Stimulated activated naive B cell treated with anti-CD40 and anti-IgM and Interleukin-4, amounts not matched to agents 10 μg/mL and 1 μg/mL and 100 μg/mL, for 72 hours (primary cell): Measurements from ENCODE around the gene MON1A.

Source experiments
- ATAC-seq, 2 donors: fragments of 150-1000 bp; cut with Tn5 transposase; replicated peaks; 2 replicates each; pipeline ENCODE4 v1.10.0; 2021; ENCODE audit warnings: moderate library complexity in 1 of 2
- DNase-seq: peaks from one replicate; pipeline ENCODE4 v3.0.0; 2021
- H3K27ac Mint-ChIP-seq: one replicate; pipeline ENCODE4 v1.8.0; 2022; ENCODE audit warnings: mild to moderate bottlenecking, mixed read lengths
- H3K27me3 Mint-ChIP-seq, 2 donors: one replicate each; pipeline ENCODE4 v1.8.0; 2022; ENCODE audit warnings: mixed read lengths in 2 of 2
- H3K36me3 Mint-ChIP-seq, 2 donors: one replicate each; pipeline ENCODE4 v1.8.0; 2022; ENCODE audit warnings: mixed read lengths in 2 of 2, mild to moderate bottlenecking in 1 of 2
- H3K4me1 Mint-ChIP-seq, 2 donors: one replicate each; pipeline ENCODE4 v1.8.0; 2022; ENCODE audit warnings: mixed read lengths in 2 of 2, mild to moderate bottlenecking in 1 of 2
- H3K4me3 Mint-ChIP-seq, 2 donors: one replicate each; pipeline ENCODE4 v1.8.0; 2022; ENCODE audit warnings: mild to moderate bottlenecking in 2 of 2, mixed read lengths in 2 of 2, moderate library complexity in 1 of 2
- H3K9me3 Mint-ChIP-seq, 2 donors: one replicate each; pipeline ENCODE4 v1.8.0; 2022; ENCODE audit warnings: mixed read lengths in 2 of 2, mild to moderate bottlenecking in 1 of 2

The MON1A gene

DNA sequence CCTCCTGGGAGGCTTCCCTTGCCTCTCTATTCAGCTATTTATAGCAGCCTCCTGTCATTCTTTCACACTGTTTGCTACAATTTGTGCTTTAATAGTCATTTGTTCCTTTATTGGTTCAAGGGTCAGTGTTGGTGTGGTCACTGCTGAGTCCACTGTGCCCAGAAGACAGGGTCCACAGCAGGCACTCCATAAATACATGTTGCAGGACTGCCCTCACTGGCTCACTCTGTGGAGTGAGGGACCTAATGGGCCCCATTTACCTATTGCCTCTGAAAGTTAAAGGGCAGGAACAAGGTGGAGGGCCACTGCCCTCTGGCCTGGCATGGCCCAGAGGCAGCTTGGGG lies 42.7 kb downstream of the MON1A start:
- DNase-seq: no peak
- H3K9me3 Mint-ChIP-seq: no peaks in the 10 kb centered on the region
- no peak for ATAC-seq
- H3K27ac Mint-ChIP-seq: no peak overlapping the region
- no peak overlapping the region for H3K4me3 Mint-ChIP-seq
- H3K36me3 Mint-ChIP-seq: no peaks in the 10 kb centered on the region
- H3K27me3 Mint-ChIP-seq: peaks cover 1 to 2% of the 10 kb centered on the region in 2 donors
- no peaks in the 10 kb centered on the region for H3K4me1 Mint-ChIP-seq

DNA sequence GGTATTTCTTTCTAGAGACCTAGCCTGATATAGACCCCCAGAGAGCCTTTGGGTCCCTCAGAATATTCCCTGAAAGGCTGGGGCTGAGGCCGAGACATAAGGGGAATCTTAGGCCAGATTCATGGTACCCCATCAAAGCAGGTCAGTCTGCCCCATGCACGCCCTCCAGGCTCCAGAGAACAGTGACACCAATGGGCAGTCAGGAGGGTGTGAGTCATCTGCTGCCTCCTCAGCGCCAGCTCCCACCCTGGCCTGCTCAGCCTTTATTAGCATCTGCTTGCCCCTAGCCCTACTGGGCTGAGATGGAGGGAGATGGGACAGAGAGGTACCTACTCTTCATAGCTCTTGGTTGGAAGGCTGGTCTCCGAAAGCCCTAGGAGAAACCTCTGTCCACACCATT lies 45.6 kb downstream of the MON1A start:
- H3K9me3 Mint-ChIP-seq: no peaks in the 10 kb centered on the region
- no peak overlapping the region for H3K4me3 Mint-ChIP-seq
- H3K27ac Mint-ChIP-seq: no peak overlapping the region
- no peak for DNase-seq
- H3K27me3 Mint-ChIP-seq: peaks cover 5 to 6% of the 10 kb centered on the region in 2 donors
- H3K4me1 Mint-ChIP-seq: no peaks in the 10 kb centered on the region
- ATAC-seq: no peak
- H3K36me3 Mint-ChIP-seq: no peaks in the 10 kb centered on the region

DNA sequence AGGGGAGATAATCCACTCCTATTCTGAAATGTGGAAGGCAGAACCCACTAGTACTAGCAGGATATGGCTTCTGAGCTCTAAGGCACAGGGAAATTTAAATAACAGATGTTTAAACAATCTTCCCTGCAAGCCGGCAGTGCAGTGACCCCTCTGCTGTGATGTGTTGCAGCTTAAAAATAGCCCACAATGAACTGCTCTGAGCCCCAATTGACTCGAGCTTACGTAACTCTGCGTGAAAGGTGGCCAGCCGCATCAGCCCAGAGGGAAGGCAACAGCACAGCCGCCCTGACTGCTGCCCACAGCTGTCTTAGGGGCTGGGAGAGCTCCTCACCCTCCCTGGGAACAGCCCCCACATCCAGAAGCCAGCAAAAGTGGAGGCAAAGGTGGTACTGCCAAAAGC lies 47.4 kb downstream of the MON1A start:
- Mint-ChIP-seq H3K27ac (no peak overlapping the region), H3K4me3 (no peak overlapping the region), H3K4me1 (no peaks in the 10 kb centered on the region), H3K36me3 (no peaks in the 10 kb centered on the region), H3K27me3 (peaks cover 5 to 6% of the 10 kb centered on the region in 2 donors), H3K9me3 (no peaks in the 10 kb centered on the region)
- DNase-seq: no peak
- no peak for ATAC-seq

DNA sequence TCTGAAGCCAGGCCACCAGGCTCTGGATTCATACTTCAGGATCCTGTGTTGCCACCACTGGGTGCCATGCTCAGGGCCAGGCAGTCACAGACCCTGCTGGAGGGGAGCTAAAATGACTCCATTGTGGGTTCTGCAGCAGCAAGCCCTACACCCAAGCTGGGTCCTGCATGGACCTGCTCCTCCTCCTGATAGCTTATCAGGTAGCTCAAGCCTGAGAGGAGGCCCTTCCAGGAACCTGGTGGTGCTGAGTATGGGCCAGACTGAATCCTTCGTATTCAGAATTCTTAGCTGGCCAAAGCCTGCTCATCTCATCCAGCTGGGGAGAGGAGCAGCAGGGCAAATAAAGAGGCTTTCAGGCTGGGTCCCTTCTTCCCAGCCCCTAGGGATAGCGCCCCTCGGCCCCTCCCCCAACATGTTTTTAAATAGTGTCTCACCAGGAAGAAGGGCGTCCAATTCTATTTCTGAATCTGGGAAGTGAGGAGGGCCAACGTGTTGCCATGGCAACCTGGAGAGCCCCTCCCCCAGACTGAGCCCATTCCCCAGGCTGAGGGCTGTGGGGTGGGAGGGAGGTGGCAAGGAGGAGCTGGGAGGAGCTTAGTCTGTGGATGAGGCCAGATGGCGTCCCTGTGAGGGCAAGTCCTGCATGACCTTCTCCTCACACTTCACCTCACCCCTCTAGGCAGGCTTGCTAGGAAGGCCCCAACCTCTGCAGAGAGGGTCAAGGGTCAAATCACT lies 48.9 kb downstream of the MON1A start:
- no peak overlapping the region for H3K27ac Mint-ChIP-seq

DNA sequence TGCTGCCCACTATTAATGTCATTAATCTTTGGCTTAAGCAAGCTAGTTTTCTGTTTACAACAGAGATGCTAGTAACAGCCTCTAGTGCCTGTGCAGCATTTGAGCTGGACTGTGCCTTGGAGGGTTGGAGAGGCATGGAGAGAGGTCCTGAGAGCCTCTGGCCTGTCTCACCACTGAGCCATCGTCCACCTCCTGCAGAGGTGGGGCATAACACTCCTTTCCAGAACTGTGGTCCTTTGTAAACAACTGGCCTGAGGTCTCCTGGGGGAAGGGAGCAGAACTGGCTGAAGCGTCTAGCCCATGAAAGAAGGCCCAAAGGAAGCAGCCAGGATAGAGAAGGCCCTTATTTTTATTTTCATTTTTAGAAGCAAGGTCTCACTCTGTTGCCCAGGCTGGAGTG lies 49.9 kb downstream of the MON1A start:
- Mint-ChIP-seq H3K36me3 (no peaks in the 10 kb centered on the region), H3K4me3 (no peak overlapping the region), H3K27me3 (peaks cover 5 to 6% of the 10 kb centered on the region in 2 donors), H3K9me3 (no peaks in the 10 kb centered on the region), H3K27ac (no peak overlapping the region), H3K4me1 (no peaks in the 10 kb centered on the region)
- no peak for DNase-seq
- no peak for ATAC-seq

More for the DNA sequence above, 48.9 kb downstream of the MON1A start:
- Mint-ChIP-seq H3K4me3 (no peak overlapping the region), H3K36me3 (no peaks in the 10 kb centered on the region), H3K9me3 (no peaks in the 10 kb centered on the region), H3K4me1 (no peaks in the 10 kb centered on the region), H3K27me3 (peaks cover 5 to 6% of the 10 kb centered on the region in 2 donors)
- ATAC-seq: no peak
- no peak for DNase-seq

DNA sequence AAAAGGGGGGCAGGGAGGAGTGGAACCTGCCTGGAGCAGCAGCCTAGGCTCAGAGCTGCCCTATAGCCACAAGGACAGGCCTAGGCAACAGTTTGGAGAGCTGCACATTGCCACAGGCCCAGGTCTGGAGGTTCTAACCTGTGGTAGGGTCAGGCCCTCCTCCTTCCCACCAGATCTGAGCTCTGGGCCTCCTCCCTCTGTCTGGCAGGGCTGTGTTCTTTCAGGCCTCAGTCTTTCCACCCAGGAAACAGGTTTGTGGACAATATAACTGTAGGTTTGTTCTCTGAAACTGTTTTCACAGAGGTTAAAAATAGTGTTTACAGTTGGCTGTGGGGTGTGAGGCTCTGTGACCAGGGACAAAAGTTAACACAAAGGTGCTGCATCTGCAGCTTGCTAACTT lies 50.9 kb downstream of the MON1A start:
- Mint-ChIP-seq H3K9me3 (no peaks in the 10 kb centered on the region), H3K4me3 (no peak overlapping the region), H3K27me3 (peaks cover 5 to 6% of the 10 kb centered on the region in 2 donors), H3K36me3 (no peaks in the 10 kb centered on the region), H3K27ac (no peak overlapping the region), H3K4me1 (no peaks in the 10 kb centered on the region)
- DNase-seq (no peak), ATAC-seq (no peak)

DNA sequence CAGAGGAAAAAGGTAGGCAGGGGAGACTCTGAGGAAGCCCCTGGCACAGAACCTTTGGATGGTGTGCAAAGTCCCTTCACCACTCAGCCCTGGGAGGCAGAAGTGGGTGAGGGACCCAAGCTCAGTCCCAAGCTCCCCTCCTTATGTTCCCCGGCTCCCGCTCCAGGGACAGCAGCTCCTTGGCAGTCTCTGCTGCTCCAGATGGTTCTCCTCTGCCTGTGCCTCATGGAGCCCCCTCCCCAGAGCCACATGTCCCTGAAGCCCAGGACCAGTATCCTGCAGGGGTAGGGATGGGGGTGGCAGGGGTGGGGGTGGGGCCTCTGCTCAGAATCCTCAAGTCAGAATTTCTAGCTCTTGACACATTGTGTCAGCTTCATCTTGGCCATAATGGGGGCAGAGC lies 51.9 kb downstream of the MON1A start:
- no peaks in the 10 kb centered on the region for H3K36me3 Mint-ChIP-seq
- H3K27me3 Mint-ChIP-seq: peaks cover 5 to 6% of the 10 kb centered on the region in 2 donors
- ATAC-seq (no peak), DNase-seq (no peak)
- no peaks in the 10 kb centered on the region for H3K9me3 Mint-ChIP-seq
- no peak overlapping the region for H3K27ac Mint-ChIP-seq
- no peak overlapping the region for H3K4me3 Mint-ChIP-seq
- H3K4me1 Mint-ChIP-seq: peaks cover 0 to 7% of the 10 kb centered on the region in 2 donors

DNA sequence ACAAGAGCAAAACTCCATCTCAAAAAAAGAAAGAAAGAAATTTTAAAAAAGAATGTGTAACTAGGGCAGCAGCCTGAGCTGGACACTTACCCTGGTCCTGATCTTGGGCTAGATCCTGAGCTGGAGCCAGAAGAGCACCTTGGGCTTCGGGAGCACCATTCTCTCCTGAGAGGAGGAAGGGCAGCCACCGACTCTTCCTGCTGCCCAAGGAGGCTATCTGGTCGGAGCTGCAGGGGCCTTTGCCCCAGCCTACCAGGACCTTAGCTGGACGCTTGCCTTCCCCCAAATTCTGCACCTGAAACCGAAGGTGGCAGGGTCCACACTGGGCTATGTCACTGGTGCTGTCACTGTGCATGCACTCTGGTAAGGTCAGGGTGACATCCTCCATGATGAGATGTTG lies 53.0 kb downstream of the MON1A start:
- peaks cover 2 to 7% of the 10 kb centered on the region in 2 donors for H3K4me1 Mint-ChIP-seq
- no peak overlapping the region for H3K27ac Mint-ChIP-seq
- no peak for ATAC-seq

DNA sequence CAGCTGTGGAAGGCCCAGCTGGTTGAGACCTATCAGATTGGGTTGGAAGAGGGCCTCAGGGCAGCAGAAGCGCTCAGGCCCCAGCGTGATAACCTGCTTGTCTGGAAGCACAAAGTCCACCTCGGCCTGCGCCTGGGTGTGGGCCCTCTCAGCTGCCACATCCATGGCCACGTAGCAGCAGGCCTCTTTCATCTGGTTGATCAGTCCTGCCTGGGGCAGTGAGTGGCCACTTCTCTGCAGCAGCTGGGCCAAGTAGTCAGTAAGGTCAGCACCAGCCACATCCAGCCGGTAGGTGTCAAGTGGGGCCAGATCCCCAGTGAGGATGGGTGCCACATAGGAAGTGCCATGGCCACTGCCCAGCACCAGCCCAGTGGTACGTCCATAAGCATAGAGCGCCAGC lies 56.0 kb downstream of the MON1A start:
- Mint-ChIP-seq H3K27me3 (peaks cover 23 to 25% of the 10 kb centered on the region in 2 donors), H3K9me3 (no peaks in the 10 kb centered on the region), H3K4me3 (no peak overlapping the region), H3K27ac (no peak overlapping the region), H3K36me3 (no peaks in the 10 kb centered on the region), H3K4me1 (peaks cover 2 to 7% of the 10 kb centered on the region in 2 donors)
- ATAC-seq (no peak), DNase-seq (no peak)

More for the DNA sequence above, 53.0 kb downstream of the MON1A start:
- H3K27me3 Mint-ChIP-seq: peaks cover 4 to 9% of the 10 kb centered on the region in 2 donors
- H3K4me3 Mint-ChIP-seq: no peak overlapping the region
- DNase-seq: no peak
- no peaks in the 10 kb centered on the region for H3K36me3 Mint-ChIP-seq
- no peaks in the 10 kb centered on the region for H3K9me3 Mint-ChIP-seq

DNA sequence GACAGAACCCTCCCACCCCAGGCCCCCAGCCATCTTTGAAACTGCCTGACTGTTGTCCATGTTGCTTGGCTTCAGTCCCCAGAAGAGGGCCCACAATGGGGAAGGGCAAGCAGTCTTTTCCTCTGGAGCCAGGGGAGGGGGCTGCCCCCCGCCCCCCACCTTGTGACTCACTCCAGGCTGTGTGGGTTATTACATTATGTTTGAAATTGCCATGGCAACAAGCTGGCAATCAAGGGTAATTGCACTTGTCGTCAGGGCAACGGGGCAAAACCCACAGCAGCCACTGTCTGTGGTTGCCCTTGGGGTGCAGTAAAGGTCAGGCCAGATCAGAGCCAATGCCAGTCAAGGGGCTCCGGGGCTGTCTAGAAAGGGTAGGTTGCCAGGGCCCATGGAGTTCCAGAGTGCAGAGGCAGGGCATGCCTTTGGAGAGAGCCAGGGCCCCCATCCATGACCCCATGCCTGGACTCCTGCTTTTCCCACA lies 56.8 kb downstream of the MON1A start:
- H3K9me3 Mint-ChIP-seq: no peaks in the 10 kb centered on the region
- DNase-seq (peak; percentile 11), ATAC-seq (peak; percentile 53 to 57)
- no peak overlapping the region for H3K4me3 Mint-ChIP-seq
- peaks cover 2 to 7% of the 10 kb centered on the region in 2 donors for H3K4me1 Mint-ChIP-seq
- H3K27ac Mint-ChIP-seq: no peak overlapping the region
- H3K36me3 Mint-ChIP-seq: no peaks in the 10 kb centered on the region
- peaks cover 31 to 32% of the 10 kb centered on the region in 2 donors for H3K27me3 Mint-ChIP-seq

DNA sequence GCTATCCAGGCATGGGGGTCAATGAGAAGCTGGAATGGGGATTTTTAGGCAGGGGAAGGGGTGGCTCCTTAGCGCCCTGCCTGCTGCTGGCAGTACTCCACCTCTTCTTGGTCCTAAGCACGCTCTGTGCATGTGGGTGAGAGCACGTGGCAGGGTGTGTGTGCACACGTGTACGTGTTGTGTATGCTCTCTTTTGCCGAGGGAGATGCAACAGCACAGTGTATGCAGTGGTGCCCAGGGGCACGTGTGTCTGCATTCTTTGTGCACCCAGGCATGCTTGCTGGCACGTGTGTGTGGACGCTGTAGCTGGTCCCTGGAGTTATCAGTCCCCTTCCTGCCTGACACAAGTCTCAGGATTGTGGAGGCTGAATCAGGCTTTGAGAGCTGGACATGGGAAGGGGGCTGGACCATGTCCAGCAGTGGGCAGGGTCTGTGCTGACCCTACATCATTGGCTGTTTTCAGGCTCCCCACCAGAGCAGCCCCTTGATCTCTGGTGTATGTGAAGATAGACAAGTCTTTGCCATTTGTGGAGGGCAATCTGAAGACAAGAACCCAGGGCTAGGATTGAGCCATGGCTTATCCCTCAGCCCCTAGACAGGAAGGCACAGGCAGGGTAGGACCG lies 58.0 kb downstream of the MON1A start:
- ATAC-seq: no peak
- Mint-ChIP-seq H3K27ac (no peak overlapping the region), H3K27me3 (peaks cover 42 to 43% of the 10 kb centered on the region in 2 donors)

DNA sequence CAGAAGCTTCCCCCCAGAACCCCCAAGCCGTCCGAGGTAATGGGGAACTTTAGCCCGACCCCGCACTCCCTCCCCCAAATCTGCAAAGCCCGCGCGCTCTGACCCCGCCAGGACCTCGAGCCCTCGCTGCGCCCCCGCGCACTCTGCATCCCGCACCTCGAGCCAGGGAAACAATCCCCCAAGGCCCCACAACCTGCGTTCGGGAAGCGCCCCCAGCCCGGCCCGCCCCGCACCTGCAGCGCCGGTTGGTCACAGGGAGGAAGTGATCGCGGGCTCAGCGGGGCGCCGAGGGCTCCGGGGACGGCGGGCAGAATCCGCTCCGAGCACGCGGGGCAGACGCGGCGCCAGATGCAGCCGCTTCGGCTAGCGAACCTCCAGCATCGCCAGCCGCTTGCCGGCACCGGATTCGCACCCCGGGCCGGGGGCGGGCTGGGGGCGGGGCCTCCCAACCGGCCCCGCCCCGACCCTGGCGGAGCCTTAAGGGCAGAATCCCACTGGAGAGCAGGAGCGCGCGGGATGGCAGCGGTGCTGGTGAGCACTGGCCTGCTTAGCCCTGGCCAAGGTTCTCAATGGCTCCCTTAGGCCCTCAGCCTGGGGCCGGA lies 60.0 kb downstream of the MON1A start, which contains the start of gene CAMKV:
Gene CAMKV, minus strand, starts transcription at position 382 of the 602 bp plus-strand sequence. CDS start 7,518 bp downstream, outside the sequence.
- peaks cover 61 to 62% of the 10 kb centered on the region in 2 donors for H3K27me3 Mint-ChIP-seq
- peaks cover 2 to 7% of the 10 kb centered on the region in 2 donors for H3K4me1 Mint-ChIP-seq
- DNase-seq: no peak
- no peaks in the 10 kb centered on the region for H3K36me3 Mint-ChIP-seq
- no peak within 1 kb of the TSS for H3K27ac Mint-ChIP-seq
- peak; percentile 57 to 63 for ATAC-seq
- peak within 1 kb of the TSS; percentile 41 to 44 for H3K4me3 Mint-ChIP-seq
- no peaks in the 10 kb centered on the region for H3K9me3 Mint-ChIP-seq

More for the DNA sequence above, 58.0 kb downstream of the MON1A start:
- Mint-ChIP-seq H3K4me1 (peaks cover 2 to 7% of the 10 kb centered on the region in 2 donors), H3K4me3 (no peak overlapping the region), H3K36me3 (no peaks in the 10 kb centered on the region), H3K9me3 (no peaks in the 10 kb centered on the region)
- DNase-seq: no peak

DNA sequence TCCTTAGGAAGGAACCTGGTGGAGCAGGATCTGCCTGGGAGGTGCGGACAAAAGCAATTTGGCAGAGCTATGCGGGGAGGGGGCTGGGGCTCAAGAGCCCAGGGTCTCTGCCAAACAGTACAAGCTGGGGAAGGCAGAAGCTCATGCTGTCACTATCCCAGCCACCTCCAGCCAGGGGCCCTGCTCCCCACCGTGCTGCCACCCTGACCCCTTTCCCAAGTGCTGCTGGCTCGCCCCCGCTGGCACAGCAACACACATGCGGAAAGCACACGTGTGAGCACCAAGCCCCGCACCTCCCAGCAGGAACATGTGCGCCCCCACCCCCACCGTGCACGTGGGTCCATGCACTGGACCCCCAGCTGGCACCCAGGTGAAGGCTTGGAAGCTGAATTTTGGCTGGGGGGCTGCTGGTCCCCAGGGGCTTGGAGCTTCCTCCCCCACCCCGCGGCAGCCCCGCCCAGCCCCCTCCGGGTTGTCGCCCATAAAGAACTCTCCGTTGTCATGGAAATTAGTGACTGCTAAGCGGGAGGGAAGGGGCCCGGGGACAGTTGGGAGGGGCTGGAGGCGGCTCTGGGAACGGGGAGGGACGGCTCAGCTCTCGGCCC lies 60.6 kb downstream of the MON1A start:
- H3K9me3 Mint-ChIP-seq: no peaks in the 10 kb centered on the region
- peaks cover 62 to 66% of the 10 kb centered on the region in 2 donors for H3K27me3 Mint-ChIP-seq
- no peaks in the 10 kb centered on the region for H3K36me3 Mint-ChIP-seq
- H3K4me1 Mint-ChIP-seq: peaks cover 2 to 7% of the 10 kb centered on the region in 2 donors
- peak overlapping the region; percentile 41 to 44 for H3K4me3 Mint-ChIP-seq
- H3K27ac Mint-ChIP-seq: no peak overlapping the region
- DNase-seq: no peak
- no peak for ATAC-seq

DNA sequence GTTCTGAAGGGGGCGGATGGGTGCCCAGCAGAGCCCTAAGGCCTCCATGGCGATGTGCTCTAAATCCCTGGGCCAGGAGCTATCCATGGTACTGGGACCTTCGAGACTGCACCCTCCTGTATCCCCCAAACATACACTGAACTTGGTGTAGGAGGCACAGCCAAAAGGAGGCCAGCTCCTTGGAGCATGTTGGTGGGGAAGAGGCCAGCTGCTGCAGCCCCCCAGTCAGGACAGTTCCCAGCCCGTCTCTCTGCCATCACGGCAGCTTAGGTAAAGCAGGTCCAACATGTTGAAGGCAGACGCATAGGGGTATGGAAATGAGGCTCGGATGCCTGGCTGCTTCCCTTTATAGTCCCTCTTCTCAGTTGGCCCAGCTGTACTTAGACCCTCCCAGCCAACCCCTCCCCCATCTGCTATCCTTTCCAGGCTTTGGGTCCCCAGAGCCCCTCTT lies 61.7 kb downstream of the MON1A start:
- Mint-ChIP-seq H3K27ac (no peak overlapping the region), H3K4me1 (peaks cover 2 to 3% of the 10 kb centered on the region in 2 donors), H3K9me3 (no peaks in the 10 kb centered on the region), H3K4me3 (no peak overlapping the region), H3K36me3 (no peaks in the 10 kb centered on the region), H3K27me3 (peaks cover 68 to 69% of the 10 kb centered on the region in 2 donors)
- ATAC-seq (peak in 1 of 2 donors; percentile 34), DNase-seq (no peak)
